Neural progenitor cell (in vitro differentiated cells): ENCODE data around the gene TRABD.

Experiments used
- EZH2 ChIP-seq: fragments of 200-600 bp; sonication (generic); IDR thresholded peaks from 2 replicates; pipeline ENCODE4 v1.6.1; 2017; ENCODE audit warnings: antibody characterized with exemption, mild to moderate bottlenecking, moderate library complexity
- EZH2phosphoT487 ChIP-seq: fragments of 200-600 bp; sonication (generic); IDR thresholded peaks from 2 replicates; pipeline ENCODE4 v1.6.1; 2017; ENCODE audit warnings: antibody characterized with exemption
- TF ChIP-seq, protein P1 (sequence below): fragments of 200-600 bp; sonication (generic); IDR thresholded peaks from 2 replicates; pipeline ENCODE4 v1.5.1; 2017; ENCODE audit warnings: antibody characterized with exemption, mild to moderate bottlenecking

DNA sequence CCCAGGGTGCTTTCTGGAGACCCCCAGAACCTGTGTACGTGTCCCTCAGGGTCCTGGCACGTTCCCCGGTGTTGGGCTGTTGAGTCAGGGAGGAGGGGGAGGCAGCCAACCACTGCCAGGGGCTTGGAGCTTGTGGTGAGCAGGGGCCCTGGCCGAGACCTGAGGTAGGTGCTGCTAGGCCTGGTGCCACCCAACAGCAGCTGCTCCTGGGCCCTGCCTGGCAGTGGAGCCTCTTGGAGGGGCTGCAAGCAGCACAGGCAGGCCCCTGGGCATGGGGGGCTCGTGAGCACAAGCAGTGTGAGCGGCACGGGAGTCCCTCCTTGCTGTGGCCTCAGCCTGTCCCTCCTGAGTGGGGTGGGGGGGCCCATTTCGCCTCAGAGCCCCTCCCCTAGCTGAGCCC lies 7.9 kb downstream of the TRABD start:
- TF ChIP-seq, protein P1, sequence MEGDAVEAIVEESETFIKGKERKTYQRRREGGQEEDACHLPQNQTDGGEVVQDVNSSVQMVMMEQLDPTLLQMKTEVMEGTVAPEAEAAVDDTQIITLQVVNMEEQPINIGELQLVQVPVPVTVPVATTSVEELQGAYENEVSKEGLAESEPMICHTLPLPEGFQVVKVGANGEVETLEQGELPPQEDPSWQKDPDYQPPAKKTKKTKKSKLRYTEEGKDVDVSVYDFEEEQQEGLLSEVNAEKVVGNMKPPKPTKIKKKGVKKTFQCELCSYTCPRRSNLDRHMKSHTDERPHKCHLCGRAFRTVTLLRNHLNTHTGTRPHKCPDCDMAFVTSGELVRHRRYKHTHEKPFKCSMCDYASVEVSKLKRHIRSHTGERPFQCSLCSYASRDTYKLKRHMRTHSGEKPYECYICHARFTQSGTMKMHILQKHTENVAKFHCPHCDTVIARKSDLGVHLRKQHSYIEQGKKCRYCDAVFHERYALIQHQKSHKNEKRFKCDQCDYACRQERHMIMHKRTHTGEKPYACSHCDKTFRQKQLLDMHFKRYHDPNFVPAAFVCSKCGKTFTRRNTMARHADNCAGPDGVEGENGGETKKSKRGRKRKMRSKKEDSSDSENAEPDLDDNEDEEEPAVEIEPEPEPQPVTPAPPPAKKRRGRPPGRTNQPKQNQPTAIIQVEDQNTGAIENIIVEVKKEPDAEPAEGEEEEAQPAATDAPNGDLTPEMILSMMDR = no peak
- no peak for TF ChIP-seq EZH2phosphoT487
- no peak for TF ChIP-seq EZH2
